Measurements from ENCODE around the gene FOXL1. TPM values are rescaled to one million over a fixed set of nuclear protein-coding genes. Genes with fewer than 3 reads are reported as not detected.

Gene FOXL1
- total RNA-seq, 1 experiment from 2014 or later = 7.5 TPM

DNA sequence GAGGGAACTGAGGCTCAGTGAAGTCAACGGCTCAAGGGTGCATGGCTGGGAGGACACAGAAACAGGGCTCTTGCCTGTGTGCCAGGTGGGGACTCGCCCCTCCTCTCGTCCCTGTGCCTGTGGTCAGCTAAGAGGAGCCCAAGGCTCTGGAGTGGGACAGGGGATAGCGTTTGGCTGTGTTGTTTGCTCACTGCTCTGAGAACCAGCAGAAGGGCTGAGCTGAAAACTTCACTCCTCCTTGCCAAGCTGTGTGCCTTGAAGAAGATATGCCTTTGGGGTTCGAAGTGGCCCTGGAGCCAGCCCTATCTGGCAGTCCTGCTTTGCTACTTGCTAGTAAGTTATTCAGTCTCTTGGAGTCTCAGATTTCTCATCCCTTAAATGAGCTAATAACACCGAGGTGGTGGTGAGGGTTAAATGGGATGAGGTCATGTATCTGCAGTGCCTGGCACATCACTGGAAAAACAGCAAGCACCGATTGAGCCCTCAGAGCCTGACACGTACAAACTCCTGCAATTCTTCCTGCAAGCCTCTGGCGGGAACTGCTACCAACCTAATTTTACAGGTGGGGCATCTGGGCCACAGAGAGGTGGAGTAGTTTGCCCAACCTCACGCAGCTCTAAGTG lies 17.7 kb downstream of the FOXL1 start:
- ChIA-PET CTCF (no interaction called here), POLR2A (no interaction called here), RAD21 (ENCODE audit: low non-redundant PET in 1 of 2, low total read pairs in 2 of 2, uncharacterized antibody in 2 of 2, unreplicated experiment in 2 of 2) (no interaction called here)
- no TSS peak for BruUV-seq (replicated peaks)
- TF ChIP-seq MAX (IDR thresholded peaks at IDR 0.05) (no peak), TCF7L2 (IDR thresholded peaks at IDR 0.05; ENCODE audit: borderline replicate concordance, extremely low read depth, insufficient read depth, insufficient read length) (no peak), POLR2A (IDR thresholded peaks at IDR 0.05; ENCODE audit: borderline replicate concordance, extremely low read depth, insufficient read depth, insufficient read length) (no peak), ZFX (IDR thresholded peaks at IDR 0.05) (no peak), CEBPB (IDR thresholded peaks at IDR 0.05; ENCODE audit: low read depth) (no peak), REST (IDR thresholded peaks at IDR 0.05; ENCODE audit: low read depth) (no peak), EGR1 (IDR thresholded peaks at IDR 0.05; ENCODE audit: low read depth) (no peak), ZNF274 (IDR thresholded peaks at IDR 0.05; ENCODE audit: low read depth, low read length) (no peak), POLR2AphosphoS5 (IDR thresholded peaks at IDR 0.05; ENCODE audit: low read depth, low read length) (no peak), FOSL1 (IDR thresholded peaks at IDR 0.05; ENCODE audit: low read depth) (no peak), ATF3 (IDR thresholded peaks at IDR 0.05) (no peak), EZH2phosphoT487 (IDR thresholded peaks at IDR 0.05; ENCODE audit: borderline replicate concordance) (no peak), ZBTB33 (IDR thresholded peaks at IDR 0.05; ENCODE audit: extremely low read depth, insufficient replicate concordance, low read length) (no peak), SIN3A (IDR thresholded peaks at IDR 0.05; ENCODE audit: low read depth) (no peak), ELF1 (IDR thresholded peaks at IDR 0.05; ENCODE audit: borderline replicate concordance, low read depth) (no peak)
- Histone ChIP-seq H3K9me2 (ENCODE audit: insufficient read depth) (no peaks in the 10 kb centered on the region), H3K4me2 (ENCODE audit: low read length) (no peak overlapping the region), H3K36me3 (ENCODE audit: control insufficient read depth in 1 of 2, insufficient read depth in 2 of 2, low read length in 2 of 2) (no peaks in the 10 kb centered on the region), H3K9ac (ENCODE audit: low read length) (no peak overlapping the region), H3K9me3 (ENCODE audit: control insufficient read depth in 1 of 2, insufficient read depth in 1 of 2, low read depth in 1 of 2, low read length in 2 of 2) (no peaks in the 10 kb centered on the region), H3K27me3 (ENCODE audit: insufficient read depth, low read length) (peaks cover 43% of the 10 kb centered on the region), H3K27ac (ENCODE audit: low read depth, low read length) (no peak overlapping the region), H3K4me1 (ENCODE audit: control insufficient read depth in 1 of 2, insufficient read depth in 2 of 2, low read length in 2 of 2) (no peaks in the 10 kb centered on the region), H2AFZ (ENCODE audit: low read depth, low read length, poor library complexity, severe bottlenecking) (no peak overlapping the region), H3K4me3 (replicated peaks in 1 of 2; ENCODE audit: low read depth in 1 of 2, low read length in 2 of 2) (no peak overlapping the region), H4K20me1 (ENCODE audit: insufficient read depth) (no peaks in the 10 kb centered on the region), H3K79me2 (ENCODE audit: insufficient read depth, low read length) (no peaks in the 10 kb centered on the region)
- DNase-seq (ENCODE audit: low read depth, low spot score) (no peak), ATAC-seq (no peak)
- intact Hi-C loops (cut with micrococcal nuclease) = no loop called here

Data from HCT116 (cell line).